ENCODE data around the gene DTX3.

GRCh38 chr12:57580466-57580795 is 24.2 kb upstream of the DTX3 start:
- TF ChIP-seq CTCF (IDR thresholded peaks at IDR 0.05) (no peak), ZFX (IDR thresholded peaks at IDR 0.05; ENCODE audit: borderline replicate concordance) (no peak)
